GM23338 (cell line): ENCODE data around the gene BRME1. TPM values are rescaled to one million over a fixed set of nuclear protein-coding genes. Genes with fewer than 3 reads are reported as not detected.
"Not testable (repeated sequence)": the region's sequence is repeated elsewhere in the genome, so short reads cannot be mapped to it uniquely, and the experiment has no call there.

Experiments used
- ATAC-seq: fragments of 200-7000 bp; cut with Tn5 transposase; 3 replicates; pipeline ENCODE4 v1.9.1; 2020
- DNase-seq: peaks from one replicate; pipeline ENCODE4 v3.0.0-alpha.2; 2015; ENCODE audit warnings: low spot score
- H2AFZ ChIP-seq: fragments of 200-600 bp; sonication (generic); 2 replicates; pipeline ENCODE4 v1.8.0; 2016; ENCODE audit warnings: antibody characterized with exemption, mild to moderate bottlenecking, moderate library complexity
- H3F3A ChIP-seq: fragments of 200-600 bp; sonication (generic); replicated peaks from 2 replicates; pipeline ENCODE4 v1.8.0; 2017; ENCODE audit warnings: antibody characterized with exemption, mixed run types, low read depth
- H3K27ac ChIP-seq: fragments of 200-600 bp; sonication (generic); 2 replicates; pipeline ENCODE4 v1.6.1; 2016; ENCODE audit warnings: low read depth
- H3K27me3 ChIP-seq: fragments of 200-600 bp; sonication (generic); 2 replicates; pipeline ENCODE4 v1.8.0; 2016; ENCODE audit warnings: mild to moderate bottlenecking, mixed run types, moderate library complexity; ENCODE audit not compliant: insufficient read depth
- H3K36me3 ChIP-seq: fragments of 200-600 bp; sonication (generic); 2 replicates; pipeline ENCODE4 v1.8.0; 2016; ENCODE audit warnings: mild to moderate bottlenecking; ENCODE audit not compliant: insufficient read depth
- H3K4me1 ChIP-seq: fragments of 200-600 bp; sonication (generic); 2 replicates; pipeline ENCODE4 v1.8.0; 2016; ENCODE audit warnings: mild to moderate bottlenecking, moderate library complexity; ENCODE audit not compliant: insufficient read depth
- H3K4me2 ChIP-seq: fragments of 200-600 bp; sonication (generic); 2 replicates; pipeline ENCODE4 v1.7.1; 2017; ENCODE audit warnings: mixed run types
- H3K4me3 ChIP-seq: fragments of 200-600 bp; sonication (generic); 2 replicates; pipeline ENCODE4 v1.6.1; 2016; ENCODE audit warnings: mixed run types
- H3K79me2 ChIP-seq: fragments of 200-600 bp; sonication (generic); replicated peaks from 2 replicates; pipeline ENCODE4 v1.8.0; 2017; ENCODE audit warnings: mild to moderate bottlenecking; ENCODE audit not compliant: insufficient read depth
- H3K9me2 ChIP-seq: fragments of 200-600 bp; sonication (generic); 2 replicates; pipeline ENCODE4 v1.8.0; 2017; ENCODE audit not compliant: insufficient read depth
- H4K20me1 ChIP-seq: fragments of 200-600 bp; sonication (generic); replicated peaks from 2 replicates; pipeline ENCODE4 v1.8.0; 2017; ENCODE audit warnings: mild to moderate bottlenecking; ENCODE audit not compliant: insufficient read depth
- H3K27ac Mint-ChIP-seq: 2 replicates; pipeline ENCODE4 v1.8.0; 2020; ENCODE audit warnings: inconsistent platforms, mild to moderate bottlenecking, moderate library complexity, mixed read lengths
- H3K27me3 Mint-ChIP-seq: 3 replicates; pipeline ENCODE4 v1.8.0; 2022; ENCODE audit warnings: low read depth, mild to moderate bottlenecking, moderate library complexity, mixed read lengths, inconsistent platforms; ENCODE audit not compliant: insufficient read depth, poor library complexity
- H3K36me3 Mint-ChIP-seq: 3 replicates; pipeline ENCODE4 v1.8.0; 2021; ENCODE audit warnings: low read depth, mild to moderate bottlenecking, inconsistent platforms, moderate library complexity, mixed read lengths
- H3K4me1 Mint-ChIP-seq: 3 replicates; pipeline ENCODE4 v1.8.0; 2020; ENCODE audit warnings: mild to moderate bottlenecking, inconsistent platforms, mixed read lengths
- H3K4me3 Mint-ChIP-seq: 3 replicates; pipeline ENCODE4 v1.8.0; 2021; ENCODE audit warnings: moderate library complexity, mild to moderate bottlenecking, inconsistent platforms, mixed read lengths
- H3K9me3 Mint-ChIP-seq: 3 replicates; pipeline ENCODE4 v1.8.0; 2020; ENCODE audit warnings: moderate library complexity, mild to moderate bottlenecking, inconsistent platforms, mixed read lengths
- CREB1 ChIP-seq: fragments of 250-450 bp; sonication (Bioruptor Pico); IDR thresholded peaks from 2 replicates; pipeline ENCODE4 v1.5.0; 2020; ENCODE audit warnings: low read depth, mild to moderate bottlenecking, moderate library complexity
- POLR2AphosphoS5 ChIP-seq: IDR thresholded peaks from 2 replicates; pipeline ENCODE4 v1.6.1; 2016; ENCODE audit warnings: antibody characterized with exemption, low read depth
- STAT1 ChIP-seq: IDR thresholded peaks from one replicate; pipeline ENCODE4 v1.6.1; 2016; ENCODE audit warnings: antibody characterized with exemption; ENCODE audit not compliant: unreplicated experiment
- ZNF331 ChIP-seq: fragments of 250-450 bp; sonication (Bioruptor Pico); IDR thresholded peaks from 2 replicates; pipeline ENCODE4 v1.5.0; 2020; ENCODE audit warnings: low read depth, mild to moderate bottlenecking, moderate library complexity
- polyA plus RNA-seq: library from polyadenylated mRNA; unstranded; fragments of >200 nt; fragmentation: Nextera tagmentation; extraction: Ambion mirVana; gene quantifications from 2 replicates; pipeline ENCODE4 v1.2.1, GENCODE V29; 2016
- total RNA-seq: library from RNA; depleted of rRNA; stranded (reverse); fragments of >200 nt; shearing (Covaris generic); gene quantifications from 2 replicates; pipeline ENCODE4 v1.2.3, GENCODE V29; 2014
- TF ChIP-seq, protein P1 (sequence below): fragments of 250-450 bp; sonication (Bioruptor Pico); IDR thresholded peaks from 2 replicates; pipeline ENCODE4 v1.5.0; 2020; ENCODE audit warnings: mild to moderate bottlenecking, moderate library complexity

BRME1 gene
- total and polyA plus RNA-seq, 2 experiments from 2014 or later, result 3.9 to 4.0 TPM

DNA sequence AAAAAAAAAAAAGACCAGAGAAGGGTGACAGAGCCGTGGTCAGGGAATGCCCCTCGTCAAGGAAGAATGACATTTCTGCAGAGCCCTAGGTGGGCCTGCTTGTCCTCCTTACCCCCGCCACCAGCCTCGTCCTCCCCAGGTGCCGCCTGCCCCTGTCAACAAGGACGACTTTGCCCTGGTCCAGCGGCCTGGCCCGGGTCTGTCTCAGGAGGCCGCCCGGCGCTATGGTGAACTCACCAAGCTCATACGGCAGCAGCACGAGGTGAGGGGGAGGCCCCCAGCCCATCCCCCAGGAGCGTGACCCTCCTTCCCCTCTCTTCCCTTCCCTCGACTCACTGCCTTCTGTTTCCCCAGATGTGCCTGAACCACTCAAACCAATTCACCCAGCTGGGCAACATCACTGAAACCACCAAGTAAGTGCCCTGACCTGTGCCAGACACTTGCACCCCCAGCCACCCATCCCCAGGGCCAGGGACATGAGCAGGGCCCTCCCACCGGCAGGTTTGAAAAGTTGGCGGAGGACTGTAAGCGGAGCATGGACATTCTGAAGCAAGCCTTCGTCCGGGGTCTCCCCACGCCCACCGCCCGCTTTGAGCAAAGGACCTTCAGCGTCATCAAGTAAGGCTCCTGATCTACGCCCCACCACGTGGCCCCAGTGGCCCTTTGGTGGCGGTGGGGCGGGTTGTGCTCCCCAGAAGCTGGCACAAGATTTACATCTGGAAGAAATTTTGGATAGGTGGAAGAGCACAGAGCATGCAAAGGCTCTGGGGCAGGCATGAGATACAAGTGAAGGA, 17.5 kb upstream of the BRME1 start (continued):
- TF ChIP-seq, protein P1, sequence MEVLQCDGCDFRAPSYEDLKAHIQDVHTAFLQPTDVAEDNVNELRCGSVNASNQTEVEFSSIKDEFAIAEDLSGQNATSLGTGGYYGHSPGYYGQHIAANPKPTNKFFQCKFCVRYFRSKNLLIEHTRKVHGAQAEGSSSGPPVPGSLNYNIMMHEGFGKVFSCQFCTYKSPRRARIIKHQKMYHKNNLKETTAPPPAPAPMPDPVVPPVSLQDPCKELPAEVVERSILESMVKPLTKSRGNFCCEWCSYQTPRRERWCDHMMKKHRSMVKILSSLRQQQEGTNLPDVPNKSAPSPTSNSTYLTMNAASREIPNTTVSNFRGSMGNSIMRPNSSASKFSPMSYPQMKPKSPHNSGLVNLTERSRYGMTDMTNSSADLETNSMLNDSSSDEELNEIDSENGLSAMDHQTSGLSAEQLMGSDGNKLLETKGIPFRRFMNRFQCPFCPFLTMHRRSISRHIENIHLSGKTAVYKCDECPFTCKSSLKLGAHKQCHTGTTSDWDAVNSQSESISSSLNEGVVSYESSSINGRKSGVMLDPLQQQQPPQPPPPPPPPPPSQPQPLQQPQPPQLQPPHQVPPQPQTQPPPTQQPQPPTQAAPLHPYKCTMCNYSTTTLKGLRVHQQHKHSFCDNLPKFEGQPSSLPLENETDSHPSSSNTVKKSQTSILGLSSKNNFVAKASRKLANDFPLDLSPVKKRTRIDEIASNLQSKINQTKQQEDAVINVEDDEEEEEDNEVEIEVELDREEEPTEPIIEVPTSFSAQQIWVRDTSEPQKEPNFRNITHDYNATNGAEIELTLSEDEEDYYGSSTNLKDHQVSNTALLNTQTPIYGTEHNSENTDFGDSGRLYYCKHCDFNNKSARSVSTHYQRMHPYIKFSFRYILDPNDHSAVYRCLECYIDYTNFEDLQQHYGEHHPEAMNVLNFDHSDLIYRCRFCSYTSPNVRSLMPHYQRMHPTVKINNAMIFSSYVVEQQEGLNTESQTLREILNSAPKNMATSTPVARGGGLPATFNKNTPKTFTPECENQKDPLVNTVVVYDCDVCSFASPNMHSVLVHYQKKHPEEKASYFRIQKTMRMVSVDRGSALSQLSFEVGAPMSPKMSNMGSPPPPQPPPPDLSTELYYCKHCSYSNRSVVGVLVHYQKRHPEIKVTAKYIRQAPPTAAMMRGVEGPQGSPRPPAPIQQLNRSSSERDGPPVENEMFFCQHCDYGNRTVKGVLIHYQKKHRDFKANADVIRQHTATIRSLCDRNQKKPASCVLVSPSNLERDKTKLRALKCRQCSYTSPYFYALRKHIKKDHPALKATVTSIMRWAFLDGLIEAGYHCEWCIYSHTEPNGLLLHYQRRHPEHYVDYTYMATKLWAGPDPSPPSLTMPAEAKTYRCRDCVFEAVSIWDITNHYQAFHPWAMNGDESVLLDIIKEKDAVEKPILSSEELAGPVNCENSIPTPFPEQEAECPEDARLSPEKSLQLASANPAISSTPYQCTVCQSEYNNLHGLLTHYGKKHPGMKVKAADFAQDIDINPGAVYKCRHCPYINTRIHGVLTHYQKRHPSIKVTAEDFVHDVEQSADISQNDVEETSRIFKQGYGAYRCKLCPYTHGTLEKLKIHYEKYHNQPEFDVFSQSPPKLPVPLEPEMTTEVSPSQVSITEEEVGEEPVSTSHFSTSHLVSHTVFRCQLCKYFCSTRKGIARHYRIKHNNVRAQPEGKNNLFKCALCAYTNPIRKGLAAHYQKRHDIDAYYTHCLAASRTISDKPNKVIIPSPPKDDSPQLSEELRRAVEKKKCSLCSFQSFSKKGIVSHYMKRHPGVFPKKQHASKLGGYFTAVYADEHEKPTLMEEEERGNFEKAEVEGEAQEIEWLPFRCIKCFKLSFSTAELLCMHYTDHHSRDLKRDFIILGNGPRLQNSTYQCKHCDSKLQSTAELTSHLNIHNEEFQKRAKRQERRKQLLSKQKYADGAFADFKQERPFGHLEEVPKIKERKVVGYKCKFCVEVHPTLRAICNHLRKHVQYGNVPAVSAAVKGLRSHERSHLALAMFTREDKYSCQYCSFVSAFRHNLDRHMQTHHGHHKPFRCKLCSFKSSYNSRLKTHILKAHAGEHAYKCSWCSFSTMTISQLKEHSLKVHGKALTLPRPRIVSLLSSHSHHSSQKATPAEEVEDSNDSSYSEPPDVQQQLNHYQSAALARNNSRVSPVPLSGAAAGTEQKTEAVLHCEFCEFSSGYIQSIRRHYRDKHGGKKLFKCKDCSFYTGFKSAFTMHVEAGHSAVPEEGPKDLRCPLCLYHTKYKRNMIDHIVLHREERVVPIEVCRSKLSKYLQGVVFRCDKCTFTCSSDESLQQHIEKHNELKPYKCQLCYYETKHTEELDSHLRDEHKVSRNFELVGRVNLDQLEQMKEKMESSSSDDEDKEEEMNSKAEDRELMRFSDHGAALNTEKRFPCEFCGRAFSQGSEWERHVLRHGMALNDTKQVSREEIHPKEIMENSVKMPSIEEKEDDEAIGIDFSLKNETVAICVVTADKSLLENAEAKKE (CRISPR knock-in tag), result no peak
- TF ChIP-seq STAT1 (no peak), POLR2AphosphoS5 (no peak), CREB1 (CRISPR knock-in tag) (no peak), ZNF331 (CRISPR knock-in tag) (no peak)

- not testable (repeated sequence) for H3K79me2 ChIP-seq, H3K9me3 Mint-ChIP-seq, H3F3A ChIP-seq, H3K4me3 ChIP-seq, H3K4me2 ChIP-seq, H3K4me3 Mint-ChIP-seq, H3K27me3 ChIP-seq, H3K4me1 Mint-ChIP-seq, ATAC-seq, H4K20me1 ChIP-seq, H3K27me3 Mint-ChIP-seq, H3K27ac ChIP-seq, H2AFZ ChIP-seq, H3K4me1 ChIP-seq, H3K27ac Mint-ChIP-seq, H3K9me2 ChIP-seq, DNase-seq
- H3K36me3 Mint-ChIP-seq, result peaks cover 66% of the 10 kb centered on the region
- peaks cover 12% of the 10 kb centered on the region; the same call in 1 of the 2 replicates for H3K36me3 ChIP-seq
Observed at GRCh38 chr19:13922118-13922517, 16.2 kb upstream of the BRME1 start.
